Hepatocyte (in vitro differentiated cells): ENCODE data around the gene ZFP64.

Source experiments
- EZH2 ChIP-seq: fragments of 200-600 bp; sonication (generic); IDR thresholded peaks from 2 replicates; pipeline ENCODE4 v1.6.1; 2016; ENCODE audit warnings: antibody characterized with exemption, mild to moderate bottlenecking, borderline replicate concordance
- EZH2phosphoT487 ChIP-seq: fragments of 200-600 bp; sonication (generic); IDR thresholded peaks from one replicate; pipeline ENCODE4 v1.6.1; 2018; ENCODE audit warnings: antibody characterized with exemption, mild to moderate bottlenecking, low read depth, moderate library complexity; ENCODE audit not compliant: unreplicated experiment, severe bottlenecking
- TF ChIP-seq, protein P1 (sequence below): fragments of 200-600 bp; sonication (generic); IDR thresholded peaks from 2 replicates; pipeline ENCODE4 v1.5.1; 2016; ENCODE audit warnings: antibody characterized with exemption, mild to moderate bottlenecking; ENCODE audit not compliant: poor library complexity

DNA sequence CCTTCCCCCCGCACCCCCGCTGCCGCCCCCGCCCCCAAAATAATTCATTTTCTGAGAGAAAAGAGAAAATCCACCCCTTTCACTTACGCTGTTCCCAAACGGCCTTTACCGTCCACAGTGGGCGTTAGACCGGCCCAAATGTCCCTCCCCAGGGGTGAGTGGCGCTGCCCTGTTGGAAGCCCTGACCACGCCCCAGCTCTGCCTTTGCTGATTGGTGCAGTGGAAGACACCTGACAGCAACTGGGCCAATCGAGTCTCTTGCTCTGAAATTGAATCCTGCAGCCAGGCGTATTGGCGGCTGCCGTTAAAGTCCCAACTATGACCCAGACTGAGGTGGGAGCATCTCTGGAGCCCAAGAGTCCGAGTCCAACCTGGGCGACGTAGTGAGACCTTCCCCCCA, 15.7 kb downstream of the ZFP64 start:
- TF ChIP-seq, protein P1, sequence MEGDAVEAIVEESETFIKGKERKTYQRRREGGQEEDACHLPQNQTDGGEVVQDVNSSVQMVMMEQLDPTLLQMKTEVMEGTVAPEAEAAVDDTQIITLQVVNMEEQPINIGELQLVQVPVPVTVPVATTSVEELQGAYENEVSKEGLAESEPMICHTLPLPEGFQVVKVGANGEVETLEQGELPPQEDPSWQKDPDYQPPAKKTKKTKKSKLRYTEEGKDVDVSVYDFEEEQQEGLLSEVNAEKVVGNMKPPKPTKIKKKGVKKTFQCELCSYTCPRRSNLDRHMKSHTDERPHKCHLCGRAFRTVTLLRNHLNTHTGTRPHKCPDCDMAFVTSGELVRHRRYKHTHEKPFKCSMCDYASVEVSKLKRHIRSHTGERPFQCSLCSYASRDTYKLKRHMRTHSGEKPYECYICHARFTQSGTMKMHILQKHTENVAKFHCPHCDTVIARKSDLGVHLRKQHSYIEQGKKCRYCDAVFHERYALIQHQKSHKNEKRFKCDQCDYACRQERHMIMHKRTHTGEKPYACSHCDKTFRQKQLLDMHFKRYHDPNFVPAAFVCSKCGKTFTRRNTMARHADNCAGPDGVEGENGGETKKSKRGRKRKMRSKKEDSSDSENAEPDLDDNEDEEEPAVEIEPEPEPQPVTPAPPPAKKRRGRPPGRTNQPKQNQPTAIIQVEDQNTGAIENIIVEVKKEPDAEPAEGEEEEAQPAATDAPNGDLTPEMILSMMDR = no peak
- TF ChIP-seq EZH2 (no peak), EZH2phosphoT487 (no peak)
